NOMO-1 treated with dmso at 0.1 percent for 144 hours (cell line): ENCODE measurements around the gene HASPIN.
"Not testable (repeated sequence)": the region's sequence is repeated elsewhere in the genome, so short reads cannot be mapped to it uniquely, and the experiment has no call there.

Source experiments
- DNase-seq: peaks from one replicate; lab custom pipeline; 2025; ENCODE audit not compliant: unreplicated experiment; lab: John Stamatoyannopoulos, UW

HASPIN gene

DNA sequence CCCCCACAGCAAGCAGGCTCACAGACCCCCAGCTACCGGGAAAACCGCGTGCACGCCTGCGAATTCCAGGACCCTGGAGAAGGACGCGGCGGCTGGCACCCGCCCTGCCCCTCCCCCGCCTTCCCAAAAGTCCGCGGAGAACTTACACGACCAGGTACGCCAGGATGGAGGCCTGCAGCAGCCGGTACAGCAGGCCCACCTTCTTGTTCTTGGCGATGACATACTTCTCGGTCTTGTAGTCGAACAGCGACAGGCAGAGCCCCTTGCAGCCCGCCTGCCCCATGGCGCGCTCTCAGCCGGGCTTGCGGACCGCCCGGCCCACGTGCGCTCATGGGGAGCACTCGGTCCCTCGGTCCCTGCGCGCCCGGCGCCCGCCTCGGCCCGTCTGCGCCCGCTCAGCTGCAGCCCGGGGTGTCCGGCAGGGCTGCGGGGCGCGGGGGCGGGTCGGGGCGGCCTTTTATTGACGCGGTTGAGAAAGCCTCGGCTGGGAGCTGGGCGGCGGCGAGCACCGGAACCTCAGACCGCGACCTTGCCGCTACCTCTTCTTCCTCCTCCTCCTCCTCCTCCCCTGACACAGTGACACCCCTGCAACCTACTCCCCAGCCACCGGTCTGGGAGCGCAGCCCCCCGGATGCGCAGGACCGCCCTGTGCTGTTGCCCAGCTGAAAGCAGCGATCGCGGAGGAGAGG lies 27.8 kb upstream of the HASPIN start, which contains the start of gene P2RX5:
Gene P2RX5, minus strand, starts transcription at position 433 of the 689 bp plus-strand sequence. Its CDS starts 150 bp downstream, at position 283.
- peak; percentile 12 for DNase-seq

GRCh38 chr17:3697103-3697476 lies 26.6 kb upstream of the HASPIN start:
- no peak for DNase-seq

DNA sequence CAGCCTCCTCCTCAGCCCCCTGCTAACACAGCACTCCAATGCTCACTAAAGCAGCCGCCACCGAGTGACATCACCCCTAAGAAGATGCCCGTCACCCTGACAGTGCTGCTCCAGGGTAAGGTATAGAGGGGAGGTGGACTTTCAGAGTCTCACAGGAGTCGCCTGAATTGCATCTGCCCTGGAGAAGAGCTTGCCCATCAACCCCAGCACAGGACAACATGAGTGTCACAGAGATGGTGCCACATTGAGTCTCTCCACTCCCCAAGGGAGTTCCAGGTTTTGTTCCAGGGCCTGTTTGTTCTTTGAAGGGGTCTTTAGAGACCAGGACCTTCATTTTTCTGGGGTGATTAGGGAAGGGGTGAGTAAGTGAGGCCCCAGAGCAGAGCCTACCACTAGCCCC lies 25.6 kb upstream of the HASPIN start:
- DNase-seq, result no peak

DNA sequence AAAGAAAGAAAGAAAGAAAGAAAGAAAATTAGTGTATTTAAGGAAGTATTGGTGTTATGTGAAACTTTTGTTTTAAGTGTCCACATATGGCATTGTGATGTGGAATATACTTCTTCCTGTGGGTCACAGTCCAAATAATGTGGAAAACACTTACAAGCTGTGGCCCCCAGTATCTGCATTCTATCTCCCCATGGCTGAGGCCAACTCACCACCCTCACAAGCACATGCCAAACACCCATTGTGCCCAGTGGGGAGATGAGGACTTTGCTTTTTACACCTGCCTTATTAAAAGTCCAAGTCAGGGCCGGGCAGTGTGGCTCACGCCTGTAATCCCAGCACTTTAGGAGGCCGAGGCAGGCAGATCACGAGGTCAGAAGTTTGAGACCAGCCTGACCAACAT lies 23.8 kb upstream of the HASPIN start:
- DNase-seq, result no peak

- not testable (repeated sequence) for DNase-seq
Observed at GRCh38 chr17:3702041-3702539, 21.6 kb upstream of the HASPIN start.

- no peak for DNase-seq
Observed at GRCh38 chr17:3704931-3705717, 18.6 kb upstream of the HASPIN start.

- not testable (repeated sequence) for DNase-seq
Observed at GRCh38 chr17:3705718-3705984, 18.1 kb upstream of the HASPIN start.

GRCh38 chr17:3708366-3708765 lies 15.3 kb upstream of the HASPIN start:
- DNase-seq, result no peak

DNA sequence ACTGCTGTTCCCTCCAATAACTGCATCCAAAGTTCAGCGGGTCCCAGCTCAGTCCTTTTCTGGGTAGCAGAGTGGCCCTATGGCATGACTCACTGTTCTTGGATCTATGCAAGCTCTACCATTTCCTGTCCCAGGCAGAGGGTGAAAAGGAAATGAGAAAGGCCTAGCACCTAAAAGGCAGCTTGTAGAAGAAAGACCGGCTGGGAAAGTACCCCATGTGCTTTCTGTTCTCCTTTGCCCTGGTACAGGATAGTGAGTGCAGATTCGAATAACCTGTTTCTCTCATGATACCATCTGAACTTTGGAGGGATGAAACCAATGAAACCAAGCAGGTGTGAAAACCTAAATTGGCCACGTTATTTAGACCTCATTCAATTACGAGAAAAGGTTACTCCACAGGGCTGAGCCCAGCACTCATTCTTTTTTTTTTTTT lies 12.7 kb upstream of the HASPIN start:
- peak; percentile 82 for DNase-seq

- DNase-seq, result no peak
Observed at GRCh38 chr17:3712811-3713463, 10.8 kb upstream of the HASPIN start.

DNA sequence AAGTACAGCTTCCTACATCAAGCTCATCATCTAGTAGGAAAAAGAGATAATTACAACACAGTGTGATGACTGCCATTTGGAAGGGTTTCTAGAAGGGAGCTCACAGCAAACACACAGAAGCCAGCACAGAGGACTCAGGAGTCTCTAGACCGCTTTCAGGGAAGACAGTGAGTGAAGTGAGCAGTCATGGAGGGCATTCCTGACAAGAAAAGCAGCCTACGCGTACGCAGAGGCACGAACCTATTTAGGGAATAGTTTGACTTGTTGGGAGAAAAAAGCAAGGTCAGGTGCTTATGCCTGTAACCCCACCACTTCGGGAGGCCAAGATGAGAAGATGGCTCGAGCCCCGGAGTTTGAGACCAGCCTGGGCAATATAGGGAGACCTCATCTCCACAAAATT lies 8.4 kb upstream of the HASPIN start:
- DNase-seq, result no peak

- no peak for DNase-seq
Observed at GRCh38 chr17:3718201-3718600, 5.5 kb upstream of the HASPIN start.

- DNase-seq, result no peak
Observed at GRCh38 chr17:3719265-3719664, 4.4 kb upstream of the HASPIN start.

GRCh38 chr17:3722716-3723115 lies 987 bp upstream of the HASPIN start:
- no peak for DNase-seq

GRCh38 chr17:3723188-3723555 lies 531 bp upstream of the HASPIN start:
- no peak for DNase-seq

DNA sequence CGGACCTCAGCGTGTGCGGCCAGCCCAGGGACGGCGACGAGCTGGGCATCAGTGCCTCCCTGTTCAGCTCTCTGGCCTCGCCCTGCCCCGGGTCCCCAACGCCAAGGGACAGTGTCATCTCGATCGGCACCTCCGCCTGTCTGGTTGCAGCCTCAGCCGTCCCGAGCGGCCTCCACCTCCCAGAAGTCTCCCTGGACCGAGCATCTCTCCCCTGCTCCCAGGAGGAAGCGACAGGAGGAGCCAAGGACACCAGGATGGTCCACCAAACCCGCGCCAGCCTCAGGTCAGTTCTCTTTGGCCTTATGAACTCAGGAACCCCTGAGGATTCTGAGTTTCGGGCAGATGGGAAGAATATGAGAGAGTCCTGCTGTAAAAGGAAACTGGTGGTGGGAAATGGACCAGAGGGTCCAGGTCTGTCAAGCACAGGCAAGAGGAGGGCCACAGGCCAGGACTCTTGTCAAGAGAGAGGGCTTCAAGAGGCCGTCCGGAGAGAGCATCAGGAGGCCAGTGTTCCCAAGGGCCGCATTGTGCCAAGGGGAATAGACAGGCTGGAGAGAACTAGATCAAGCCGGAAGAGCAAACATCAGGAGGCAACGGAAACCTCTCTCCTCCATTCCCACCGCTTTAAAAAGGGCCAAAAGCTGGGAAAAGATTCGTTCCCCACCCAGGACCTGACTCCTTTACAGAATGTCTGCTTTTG lies 825 bp downstream of the HASPIN start:
- DNase-seq, result no peak

DNA sequence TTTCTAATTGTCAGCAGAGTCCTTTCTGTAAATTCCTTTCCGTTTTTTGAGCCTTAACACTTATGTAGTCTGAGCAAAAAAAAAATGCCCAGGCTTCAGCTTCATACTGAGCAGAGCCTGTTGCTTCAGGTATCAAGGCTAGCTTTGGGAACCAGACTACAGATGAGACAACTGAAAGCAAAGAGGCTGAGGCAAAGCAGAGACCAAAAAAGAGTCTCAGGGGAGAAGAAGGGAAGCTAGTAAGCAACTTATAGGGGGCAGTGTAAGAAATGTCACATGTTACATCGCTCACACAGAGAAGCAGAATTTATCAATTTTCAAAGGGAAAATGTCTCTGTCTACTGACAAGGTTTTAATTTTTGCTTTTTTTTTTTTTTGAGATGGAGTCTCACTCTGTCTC lies 3.3 kb downstream of the HASPIN start:
- no peak for DNase-seq

DNA sequence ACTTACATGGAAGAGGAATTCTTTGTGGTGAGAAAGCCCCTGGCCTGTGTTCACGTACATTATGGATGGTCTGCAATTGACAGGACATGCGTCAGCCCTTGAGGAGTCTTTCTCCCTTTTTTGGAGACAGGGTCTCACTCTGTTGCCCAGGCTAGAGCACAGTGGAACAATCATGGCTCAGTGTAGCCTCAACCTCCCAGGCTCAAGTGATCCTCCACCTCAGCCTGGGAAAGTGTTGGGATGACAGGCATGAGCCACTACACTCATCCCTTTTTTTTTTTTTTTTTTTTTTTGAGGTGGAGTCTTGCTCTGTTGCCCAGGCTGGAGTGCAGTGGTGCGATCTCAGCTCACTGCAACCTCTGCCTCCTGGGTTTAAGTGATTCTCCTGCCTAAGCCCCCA lies 4.4 kb downstream of the HASPIN start:
- not testable (repeated sequence) for DNase-seq

DNA sequence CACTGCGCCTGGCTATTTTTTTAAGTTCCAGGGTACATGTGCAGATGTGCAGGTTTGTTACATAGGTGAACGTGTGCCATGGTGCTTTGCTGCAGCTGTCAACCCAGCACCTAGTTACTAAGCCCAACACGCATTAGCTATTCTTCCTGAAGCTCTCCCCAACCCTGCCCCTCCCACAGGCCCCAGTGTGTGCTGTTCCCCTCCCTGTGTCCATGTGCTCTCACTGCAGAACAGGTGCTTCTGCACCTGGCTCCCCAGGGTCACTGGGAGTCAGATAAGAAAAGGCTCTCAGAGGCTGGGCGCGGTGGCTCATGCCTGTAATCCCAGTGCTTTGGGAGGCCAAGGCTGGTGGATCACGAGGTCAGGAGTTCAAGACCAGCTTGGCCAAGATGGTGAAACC lies 6.2 kb downstream of the HASPIN start:
- DNase-seq, result no peak

GRCh38 chr17:3730881-3731429 lies 7.3 kb downstream of the HASPIN start:
- no peak for DNase-seq

DNA sequence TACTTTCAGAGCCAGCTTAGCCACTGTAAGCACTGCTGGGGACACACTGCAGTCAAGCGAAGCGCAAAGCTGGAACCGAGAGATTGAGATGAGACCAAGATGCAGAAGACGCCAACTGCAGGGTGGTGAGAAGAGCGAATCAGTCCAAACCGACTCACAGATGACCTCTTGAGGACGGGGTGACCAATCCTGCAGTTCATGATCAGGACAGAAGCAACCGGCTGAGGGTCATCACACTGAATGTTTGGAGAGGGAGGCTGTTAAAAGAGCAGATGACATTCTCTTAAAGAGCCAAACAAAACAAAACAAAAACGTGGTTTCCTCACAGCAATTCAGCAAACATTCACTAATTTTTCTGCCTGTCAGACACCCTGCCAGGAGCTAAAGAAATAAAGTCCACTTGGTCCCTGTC lies 8.5 kb downstream of the HASPIN start:
- DNase-seq, result no peak
